SHP77 (cell line): ENCODE results near the gene TMEM272.
A peak's percentile ranks its signal among the peaks of the same experiment; 100 is the strongest.

Source experiments
- DNase-seq, 2 experiments: peaks; one replicate each; lab custom pipeline; 2025; lab: John Stamatoyannopoulos, UW

TMEM272 gene

GRCh38 chr13:51780099-51780498, 64.9 kb downstream of the TMEM272 start:
- no peak for DNase-seq

- peak in 1 of 2 experiments; percentile 1 for DNase-seq
These were observed 66.6 kb downstream of the TMEM272 start for GRCh38 chr13:51778392-51778791.

- DNase-seq = no peak
These were observed 67.1 kb downstream of the TMEM272 start for GRCh38 chr13:51777921-51778320.

- DNase-seq = no peak
These were observed 68.8 kb downstream of the TMEM272 start for GRCh38 chr13:51776179-51776578.

- DNase-seq = no peak
These were observed 71.5 kb downstream of the TMEM272 start for GRCh38 chr13:51773515-51773914.

- DNase-seq = no peak
These were observed 72.2 kb downstream of the TMEM272 start for GRCh38 chr13:51772781-51773180.

GRCh38 chr13:51772105-51772455, 72.9 kb downstream of the TMEM272 start:
- no peak for DNase-seq

- DNase-seq = no peak
These were observed 73.4 kb downstream of the TMEM272 start for GRCh38 chr13:51771418-51772104.

GRCh38 chr13:51770681-51771417, 74.1 kb downstream of the TMEM272 start:
- no peak for DNase-seq

GRCh38 chr13:51770160-51770559, 74.8 kb downstream of the TMEM272 start:
- no peak for DNase-seq

- DNase-seq = no peak
These were observed 75.4 kb downstream of the TMEM272 start for GRCh38 chr13:51769455-51770127.

- no peak for DNase-seq
These were observed 76.0 kb downstream of the TMEM272 start for GRCh38 chr13:51768976-51769375.

- DNase-seq = no peak
These were observed 76.5 kb downstream of the TMEM272 start for GRCh38 chr13:51768378-51768921.

GRCh38 chr13:51767100-51767499, 77.9 kb downstream of the TMEM272 start:
- no peak for DNase-seq

GRCh38 chr13:51765142-51765515, 79.8 kb downstream of the TMEM272 start:
- DNase-seq = no peak

- peak; percentile 63 to 70 for DNase-seq
These were observed 80.5 kb downstream of the TMEM272 start for GRCh38 chr13:51764184-51765141.

GRCh38 chr13:51763486-51763885, 81.5 kb downstream of the TMEM272 start:
- no peak for DNase-seq
